A549 (cell line): ENCODE data around the gene NFE2L3.

ENCODE experiments used
- CBX2 ChIP-seq: fragments of 200-600 bp; sonication (generic); IDR thresholded peaks from 2 replicates; pipeline ENCODE4 v1.6.1; 2016; ENCODE audit warnings: low read depth, mild to moderate bottlenecking, borderline replicate concordance
- CEBPB ChIP-seq, 2 experiments: fragments of >200 bp in 1 of 2; sonication (Bioruptor Twin) in 1 of 2; formaldehyde crosslinking in 1 of 2; IDR thresholded peaks; 2 replicates each; pipeline ENCODE4 v1.6.1; 2012 to 2016
- EP300 ChIP-seq, 2 experiments: fragments of >200 bp; sonication (Bioruptor Twin); formaldehyde crosslinking; IDR thresholded peaks; 2 replicates in 1 of 2; 3 replicates in 1 of 2; pipeline ENCODE4 v1.6.1; 2016 to 2017
- ESRRA ChIP-seq: fragments of 150-350 bp; IDR thresholded peaks from 2 replicates; pipeline ENCODE4 v1.6.1; 2014; ENCODE audit warnings: mild to moderate bottlenecking, low read length, borderline replicate concordance
- HOXB5 ChIP-seq: fragments of 250-450 bp; sonication (Bioruptor Pico); IDR thresholded peaks from 2 replicates; pipeline ENCODE4 v1.5.0; 2020; ENCODE audit warnings: mild to moderate bottlenecking, moderate library complexity
- JUN ChIP-seq, 2 experiments: fragments of >200 bp; sonication (Bioruptor Twin); formaldehyde crosslinking; IDR thresholded peaks; 2 replicates in 1 of 2; 3 replicates in 1 of 2; pipeline ENCODE4 v1.6.1; 2016 to 2017
- POLR2A ChIP-seq: IDR thresholded peaks from 2 replicates; pipeline ENCODE4 v1.6.1; 2012; ENCODE audit warnings: mild to moderate bottlenecking, low read length
- RAD21 ChIP-seq, 2 experiments: fragments of >200 bp in 1 of 2; sonication (Bioruptor Twin) in 1 of 2; formaldehyde crosslinking in 1 of 2; IDR thresholded peaks in 1 of 2; conservative IDR thresholded peaks in 1 of 2; 2 replicates in 1 of 2; 3 replicates in 1 of 2; pipeline ENCODE4 v1.6.1; 2012 to 2018; ENCODE audit warnings: inconsistent platforms in 1 of 2
- RCOR1 ChIP-seq: fragments of 150-350 bp; IDR thresholded peaks from 2 replicates; pipeline ENCODE4 v1.6.1; 2014; ENCODE audit warnings: antibody characterized with exemption, low read length, low read depth
- TF ChIP-seq, protein P1 (sequence below): fragments of >200 bp; sonication (Bioruptor Twin); formaldehyde crosslinking; IDR thresholded peaks from 3 replicates; pipeline ENCODE4 v1.5.1; 2016

DNA sequence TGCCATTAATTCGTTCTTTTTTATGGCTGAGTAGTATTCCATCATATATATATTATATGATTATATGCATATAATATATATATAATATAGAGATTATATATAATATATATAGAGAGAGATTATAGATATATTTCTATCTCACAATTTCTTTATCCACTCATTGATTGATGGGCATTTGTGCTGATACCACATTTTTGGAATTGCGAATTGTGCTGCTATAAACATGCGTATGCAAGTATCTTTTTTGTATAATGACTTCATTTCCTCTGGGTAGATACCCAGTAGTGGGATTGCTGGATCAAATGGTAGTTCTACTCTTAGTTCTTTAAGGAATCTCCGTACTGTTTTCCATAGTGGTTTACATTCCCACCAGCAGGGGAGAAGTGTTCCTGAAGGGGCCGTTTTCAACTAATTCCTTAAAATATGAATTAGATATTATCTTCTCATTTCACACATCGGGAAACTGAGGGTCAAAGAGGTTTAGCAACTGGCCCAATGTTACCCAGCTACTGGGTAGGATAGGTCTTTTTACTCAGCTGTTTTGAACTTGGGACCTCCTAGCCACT, 16.5 kb downstream of the NFE2L3 start:
- no peak for TF ChIP-seq CEBPB (IDR thresholded peaks at IDR 0.05)
- TF ChIP-seq EP300 (IDR thresholded peaks at IDR 0.05) = no peak
- TF ChIP-seq, protein P1, sequence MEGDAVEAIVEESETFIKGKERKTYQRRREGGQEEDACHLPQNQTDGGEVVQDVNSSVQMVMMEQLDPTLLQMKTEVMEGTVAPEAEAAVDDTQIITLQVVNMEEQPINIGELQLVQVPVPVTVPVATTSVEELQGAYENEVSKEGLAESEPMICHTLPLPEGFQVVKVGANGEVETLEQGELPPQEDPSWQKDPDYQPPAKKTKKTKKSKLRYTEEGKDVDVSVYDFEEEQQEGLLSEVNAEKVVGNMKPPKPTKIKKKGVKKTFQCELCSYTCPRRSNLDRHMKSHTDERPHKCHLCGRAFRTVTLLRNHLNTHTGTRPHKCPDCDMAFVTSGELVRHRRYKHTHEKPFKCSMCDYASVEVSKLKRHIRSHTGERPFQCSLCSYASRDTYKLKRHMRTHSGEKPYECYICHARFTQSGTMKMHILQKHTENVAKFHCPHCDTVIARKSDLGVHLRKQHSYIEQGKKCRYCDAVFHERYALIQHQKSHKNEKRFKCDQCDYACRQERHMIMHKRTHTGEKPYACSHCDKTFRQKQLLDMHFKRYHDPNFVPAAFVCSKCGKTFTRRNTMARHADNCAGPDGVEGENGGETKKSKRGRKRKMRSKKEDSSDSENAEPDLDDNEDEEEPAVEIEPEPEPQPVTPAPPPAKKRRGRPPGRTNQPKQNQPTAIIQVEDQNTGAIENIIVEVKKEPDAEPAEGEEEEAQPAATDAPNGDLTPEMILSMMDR = no peak
- TF ChIP-seq CBX2 = no peak
- TF ChIP-seq RAD21 (conservative IDR thresholded peaks at IDR 0.05 in 1 of 2, IDR thresholded peaks at IDR 0.05 in 1 of 2) = no peak
- no peak for TF ChIP-seq JUN (IDR thresholded peaks at IDR 0.05)
- TF ChIP-seq POLR2A = no peak
- no peak for TF ChIP-seq ESRRA
- TF ChIP-seq HOXB5 (CRISPR knock-in tag) = no peak
- no peak for TF ChIP-seq RCOR1
